Measurements from ENCODE around the gene LRFN4.
"Not testable (repeated sequence)": the region's sequence is repeated elsewhere in the genome, so short reads cannot be mapped to it uniquely, and the experiment has no call there.

The LRFN4 gene

GRCh38 chr11:66856496-66857233, at the start of gene LRFN4:
TSS of gene LRFN4 (plus strand) at chr11:66857064. CDS start at chr11:66857745, 681 bp downstream.
- peak; percentile 91 for DNase-seq

GRCh38 chr11:66809592-66809991, 47.3 kb upstream of the LRFN4 start:
- DNase-seq, result no peak

DNA sequence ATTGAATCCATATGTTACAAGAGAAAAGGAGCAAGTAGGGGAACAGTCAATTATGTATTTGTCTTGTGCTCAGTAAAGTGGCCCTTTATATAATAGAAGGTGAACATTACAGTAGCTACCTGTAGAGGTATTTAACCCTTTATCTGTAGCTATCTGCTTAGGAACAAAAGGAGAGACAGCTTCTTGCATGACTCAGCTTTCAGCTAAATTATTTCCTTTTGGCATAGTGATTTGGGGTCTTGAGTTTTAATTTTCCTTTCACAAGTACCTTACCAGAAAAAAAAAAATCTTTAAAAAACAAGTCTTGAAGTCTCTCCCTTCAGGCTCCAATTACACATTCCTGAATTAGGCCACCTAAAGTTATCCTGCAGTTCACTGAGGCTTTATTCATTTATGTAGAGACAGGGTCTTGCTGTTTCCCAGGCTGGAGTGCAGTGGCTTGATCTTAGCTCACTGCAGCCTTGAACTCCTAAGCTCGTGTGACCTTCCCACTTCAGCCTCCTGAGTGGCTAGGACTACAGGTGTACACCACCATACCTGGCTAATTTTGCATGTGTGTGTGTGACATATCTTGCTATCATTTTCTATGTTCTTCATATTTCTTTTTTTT, 46.2 kb upstream of the LRFN4 start:
- no peak for DNase-seq

- no peak for DNase-seq
Observed at GRCh38 chr11:66814678-66815077, 42.2 kb upstream of the LRFN4 start.

GRCh38 chr11:66815646-66816045, 41.2 kb upstream of the LRFN4 start:
- DNase-seq, result no peak

- DNase-seq, result no peak
Observed at GRCh38 chr11:66818231-66818955, 38.5 kb upstream of the LRFN4 start.

DNA sequence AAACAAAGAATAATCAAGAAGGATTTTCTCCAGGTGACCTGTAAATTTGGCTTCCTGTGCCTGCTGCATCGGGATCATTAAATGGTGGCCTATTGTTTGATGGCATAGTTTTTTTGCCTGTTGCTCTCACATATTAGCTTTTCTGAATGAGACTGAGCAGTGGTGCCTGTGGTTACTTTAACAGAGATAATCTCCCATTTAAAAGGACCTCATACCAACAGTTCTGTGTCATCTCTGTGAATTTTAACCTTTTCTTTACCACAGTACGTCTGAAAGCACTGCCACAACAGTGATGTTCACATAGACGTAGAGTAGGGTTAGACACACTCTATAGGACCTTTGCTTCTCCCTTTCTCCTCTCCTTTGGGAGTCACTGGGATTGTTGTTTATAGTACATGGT, 36.5 kb upstream of the LRFN4 start:
- no peak for DNase-seq

DNA sequence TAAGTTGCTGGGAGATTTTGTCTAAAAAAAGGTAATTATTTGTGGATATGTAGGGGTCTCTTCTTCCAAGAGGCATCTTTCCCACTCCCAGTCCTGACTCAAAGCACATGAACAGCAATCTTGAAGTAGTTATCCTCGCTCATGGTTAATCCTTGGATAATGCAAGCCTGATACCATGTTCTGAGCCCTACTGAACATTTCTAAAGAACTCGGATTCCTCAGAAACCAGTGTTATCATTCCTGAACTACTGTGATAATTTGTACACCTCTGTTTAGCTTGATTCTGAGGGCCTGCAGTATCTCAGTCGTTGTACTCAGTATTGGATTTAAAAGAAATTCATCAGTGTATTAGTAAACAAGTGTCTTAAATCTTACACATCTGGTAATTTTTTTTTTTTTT, 36.0 kb upstream of the LRFN4 start:
- no peak for DNase-seq

GRCh38 chr11:66823700-66824099, 33.2 kb upstream of the LRFN4 start:
- DNase-seq, result no peak

DNA sequence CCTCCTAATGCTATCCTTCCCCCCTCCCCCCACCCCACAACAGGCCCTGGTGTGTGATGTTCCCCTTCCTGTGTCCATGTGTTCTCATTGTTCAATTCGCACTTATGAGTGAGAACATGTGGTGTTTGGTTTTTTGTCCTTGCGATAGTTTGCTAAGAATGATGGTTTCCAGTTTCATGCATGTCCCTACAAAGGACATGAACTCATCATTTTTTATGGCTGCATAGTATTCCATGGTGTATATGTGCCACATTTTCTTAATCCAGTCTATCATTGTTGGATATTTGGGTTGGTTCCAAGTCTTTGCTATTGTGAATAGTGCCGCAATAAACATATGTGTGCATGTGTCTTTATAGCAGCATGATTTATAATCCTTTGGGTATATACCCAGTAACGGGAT, 32.3 kb upstream of the LRFN4 start:
- not testable (repeated sequence) for DNase-seq

- DNase-seq, result peak; percentile 57
Observed at GRCh38 chr11:66834539-66834845, 22.4 kb upstream of the LRFN4 start.

DNA sequence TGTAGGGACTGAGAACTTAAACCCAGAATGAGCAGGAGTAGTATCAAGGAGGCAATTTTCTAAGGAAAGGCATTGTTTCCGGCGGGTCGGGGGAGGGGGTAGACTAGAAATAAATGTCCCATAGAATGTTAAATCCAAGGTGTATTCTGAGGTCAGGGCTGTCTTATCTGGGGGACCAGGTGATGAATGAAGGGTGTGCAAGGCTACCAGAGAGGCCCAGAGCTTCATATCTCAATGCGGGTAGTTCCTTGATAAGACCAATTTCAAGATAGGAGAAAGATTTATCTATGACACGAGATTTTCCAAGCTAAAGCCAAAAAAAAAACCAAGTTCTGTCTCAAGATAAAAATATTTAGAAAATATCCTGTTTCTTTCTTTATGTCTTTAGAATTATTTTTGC, 21.9 kb upstream of the LRFN4 start:
- no peak for DNase-seq

DNA sequence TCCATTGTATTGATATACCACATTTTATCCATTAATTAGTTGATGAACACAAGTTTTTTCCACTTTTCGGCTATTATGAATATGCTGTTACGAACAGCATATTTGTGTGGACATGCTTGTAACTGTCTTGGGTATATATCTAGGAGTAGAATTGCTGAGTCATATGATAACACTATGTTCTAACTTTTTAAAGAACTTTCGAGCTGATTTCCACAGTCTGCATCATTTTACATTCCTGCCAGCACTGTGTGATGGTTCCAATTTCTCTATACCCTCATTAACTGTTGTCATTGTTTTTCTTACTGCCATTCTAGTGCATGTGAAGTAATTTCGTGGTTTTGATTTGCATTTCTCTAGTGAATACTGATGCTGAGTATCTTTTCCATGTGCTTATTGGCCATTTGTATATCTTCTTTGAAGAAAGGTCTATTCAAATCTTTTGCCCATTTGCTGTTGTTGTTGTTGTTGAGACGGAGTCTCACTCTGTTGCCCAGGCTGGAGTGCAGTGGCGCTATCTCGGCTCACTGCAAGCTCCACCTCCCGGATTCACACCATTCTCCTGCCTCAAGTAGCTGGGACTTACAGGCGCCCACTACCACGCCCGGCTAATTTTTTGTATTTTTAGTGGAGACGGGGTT, 21.0 kb upstream of the LRFN4 start:
- DNase-seq, result no peak

DNA sequence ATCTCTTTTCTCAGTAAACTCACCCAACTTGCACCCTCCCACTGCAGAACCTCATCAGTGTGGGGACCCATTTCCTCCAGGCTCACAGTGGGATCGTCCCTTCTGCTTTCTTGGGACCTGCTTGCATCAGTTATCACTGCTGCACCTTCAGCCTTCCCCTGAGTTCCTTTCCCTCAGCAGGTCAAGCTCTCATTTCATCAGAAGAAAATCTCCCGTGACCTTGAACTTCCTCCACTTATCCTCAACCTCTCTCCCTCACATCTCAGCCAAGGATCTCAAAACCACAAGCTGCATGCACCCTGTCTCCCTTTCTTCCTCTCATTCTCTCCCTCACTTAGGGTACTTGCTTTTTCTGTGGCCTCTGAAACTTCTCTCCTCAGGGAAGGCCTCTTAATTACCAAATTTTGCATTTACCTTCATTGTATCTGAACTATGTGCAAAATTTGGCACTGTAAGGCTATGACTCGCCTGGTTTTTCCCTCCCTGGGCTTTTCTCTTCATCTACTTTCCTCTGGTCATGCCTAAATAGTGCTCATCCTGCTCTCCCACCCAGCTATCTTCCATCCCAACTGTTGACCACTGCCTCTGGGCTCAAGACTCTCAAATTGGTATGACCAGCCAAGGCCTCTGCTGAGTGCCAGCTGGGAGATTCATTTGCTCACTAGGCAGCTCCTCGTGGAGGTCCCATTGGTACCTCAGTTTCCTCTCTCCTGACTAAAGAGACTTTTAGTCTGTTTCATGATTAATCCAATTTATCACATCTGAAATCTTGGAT, 16.4 kb upstream of the LRFN4 start:
- DNase-seq, result no peak

GRCh38 chr11:66841861-66842260, 15.0 kb upstream of the LRFN4 start:
- DNase-seq, result no peak

GRCh38 chr11:66842501-66842895, 14.4 kb upstream of the LRFN4 start:
- peak; percentile 65 for DNase-seq

DNA sequence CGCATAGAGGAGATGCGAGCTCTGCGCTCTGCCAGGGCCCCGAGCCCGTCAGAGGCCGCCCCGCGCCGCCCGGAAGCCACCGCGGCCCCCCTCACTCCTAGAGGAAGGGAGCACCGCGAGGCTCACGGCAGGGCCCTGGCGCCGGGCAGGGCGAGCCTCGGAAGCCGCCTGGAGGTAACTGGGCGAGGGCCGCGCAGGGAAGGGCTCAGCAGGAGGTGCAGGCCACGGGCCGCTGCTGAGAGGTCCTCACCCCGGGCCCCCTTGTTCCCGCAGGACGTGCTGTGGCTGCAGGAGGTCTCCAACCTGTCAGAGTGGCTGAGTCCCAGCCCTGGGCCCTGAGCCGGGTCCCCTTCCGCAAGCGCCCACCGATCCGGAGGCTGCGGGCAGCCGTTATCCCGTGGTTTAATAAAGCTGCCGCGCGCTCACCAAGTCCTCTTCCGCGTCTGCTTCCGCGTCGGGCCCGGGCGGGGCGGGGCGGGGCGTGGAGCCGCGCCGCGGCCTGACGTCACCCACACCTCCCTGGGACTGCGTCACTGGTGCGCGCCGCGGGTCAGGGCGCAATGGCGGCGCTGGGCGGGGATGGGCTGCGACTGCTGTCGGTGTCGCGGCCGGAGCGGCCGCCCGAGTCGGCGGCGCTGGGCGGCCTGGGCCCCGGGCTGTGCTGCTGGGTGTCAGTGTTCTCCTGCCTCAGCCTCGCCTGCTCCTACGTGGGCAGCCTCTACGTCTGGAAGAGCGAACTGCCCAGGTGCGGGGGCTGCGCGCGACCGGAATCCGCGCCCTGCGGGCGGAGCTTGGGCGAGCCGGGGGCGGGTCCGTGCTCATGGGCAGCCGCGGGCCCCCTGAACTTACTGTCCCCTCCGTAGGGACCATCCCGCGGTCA, 13.7 kb upstream of the LRFN4 start, which contains the start of gene RCE1:
Gene RCE1, plus strand, starts transcription at position 546 of the 880 bp plus-strand sequence. Its CDS starts 15 bp downstream, at position 561.
- peak; percentile 98 for DNase-seq

- DNase-seq, result no peak
Observed at GRCh38 chr11:66843776-66844495, 12.9 kb upstream of the LRFN4 start.

DNA sequence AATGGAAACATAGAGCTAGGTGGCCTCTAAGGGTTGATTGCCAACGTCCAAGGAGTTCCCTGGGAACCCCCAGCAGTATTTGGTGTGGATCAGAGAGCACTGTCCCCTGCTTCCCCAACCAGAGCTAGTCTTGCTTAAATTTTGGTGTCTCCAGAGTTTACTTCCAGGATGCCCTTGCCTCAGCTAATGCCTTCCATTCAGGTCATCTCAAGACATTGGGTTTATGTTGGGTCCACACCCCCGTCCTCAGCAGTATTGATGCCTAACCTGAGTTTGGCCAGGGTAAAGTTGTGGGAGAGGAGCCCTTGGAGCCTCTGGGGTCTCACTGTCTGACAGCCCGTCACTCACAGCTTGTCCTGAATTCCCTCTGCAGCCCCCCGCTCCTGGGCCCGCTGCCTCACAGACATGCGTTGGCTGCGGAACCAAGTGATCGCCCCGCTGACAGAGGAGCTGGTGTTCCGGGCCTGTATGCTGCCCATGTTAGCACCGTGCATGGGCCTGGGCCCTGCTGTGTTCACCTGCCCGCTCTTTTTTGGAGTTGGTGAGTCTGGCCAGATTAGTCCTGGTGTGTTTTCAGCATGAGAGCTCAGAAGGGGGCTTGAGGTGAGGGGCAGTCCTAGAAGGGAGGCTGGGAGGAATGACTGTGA, 12.2 kb upstream of the LRFN4 start:
- DNase-seq, result no peak

DNA sequence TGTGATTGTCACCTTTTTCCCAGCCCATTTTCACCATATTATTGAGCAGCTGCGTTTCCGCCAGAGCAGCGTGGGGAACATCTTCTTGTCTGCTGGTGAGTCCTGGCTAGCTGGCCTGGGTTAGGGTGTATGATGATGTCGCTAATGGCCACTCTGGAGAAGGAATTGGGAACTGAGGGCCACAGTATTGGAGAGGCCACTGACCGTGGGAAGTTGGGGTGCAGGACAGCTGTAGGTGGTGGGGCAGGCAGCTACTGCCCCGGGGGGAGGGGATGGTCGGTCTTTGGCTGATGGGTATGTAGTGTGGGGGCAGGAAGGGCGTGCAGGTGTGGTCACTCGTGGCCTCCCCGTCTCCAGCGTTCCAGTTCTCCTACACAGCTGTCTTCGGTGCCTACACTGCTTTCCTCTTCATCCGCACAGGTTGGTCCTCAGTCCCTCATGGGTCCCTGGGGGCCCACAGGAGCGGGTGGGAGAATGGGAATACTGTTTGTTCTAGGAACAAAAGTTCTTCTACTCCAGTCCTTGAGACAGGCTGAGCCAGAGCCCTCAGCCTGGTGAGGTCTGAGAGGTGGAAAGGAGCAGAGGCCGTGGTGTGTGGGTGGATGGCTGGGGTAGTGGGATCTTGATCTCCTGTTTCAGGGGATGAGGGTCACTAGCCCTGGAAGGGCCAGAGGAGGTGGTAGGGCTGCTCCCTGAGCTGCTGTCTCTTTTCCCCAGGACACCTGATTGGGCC, 11.6 kb upstream of the LRFN4 start:
- DNase-seq, result no peak

Data from DMS53 (cell line).